Left kidney (tissue), 2 donors: ENCODE measurements around the gene SLC8A2. TPM values are rescaled to one million over a fixed set of nuclear protein-coding genes. Genes with fewer than 3 reads are reported as not detected.

Source experiments
- DNase-seq: peaks from one replicate; pipeline ENCODE4 v3.0.0-alpha.2; 2013
- polyA plus RNA-seq: library from polyadenylated mRNA; unstranded; fragments of 120-200 nt; gene quantifications from one replicate; pipeline ENCODE4 v1.2.1, GENCODE V29; 2013; ENCODE audit not compliant: insufficient read length

SLC8A2 gene
- polyA plus RNA-seq, 1 donor, result 0.13 TPM

DNA sequence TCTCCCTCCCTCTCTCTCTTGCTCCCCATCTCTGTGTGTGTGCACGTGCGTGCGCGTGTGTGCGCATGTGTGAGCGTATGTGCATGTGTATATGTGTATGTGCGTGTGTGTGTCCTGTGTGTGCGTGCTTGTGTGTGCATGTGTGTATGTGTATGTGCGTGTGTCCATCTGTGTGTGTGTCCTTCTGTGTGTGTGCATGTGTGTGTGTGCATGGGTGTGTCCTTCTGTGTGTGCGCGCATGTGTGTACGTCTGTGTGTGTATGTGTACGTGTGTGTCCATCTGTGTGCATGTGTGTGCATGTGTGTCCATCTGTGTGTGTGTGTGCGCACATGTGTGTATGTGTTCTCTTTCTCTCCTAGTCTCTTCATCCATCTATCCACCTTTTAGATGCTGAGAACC, 12.2 kb downstream of the SLC8A2 start:
- no peak for DNase-seq

GRCh38 chr19:47458672-47459071, 13.0 kb downstream of the SLC8A2 start:
- no peak for DNase-seq

- DNase-seq, result no peak
These were observed 14.8 kb downstream of the SLC8A2 start for GRCh38 chr19:47456721-47457474.

- no peak for DNase-seq
These were observed 21.2 kb downstream of the SLC8A2 start for GRCh38 chr19:47450478-47450877.

- no peak for DNase-seq
These were observed 23.3 kb downstream of the SLC8A2 start for GRCh38 chr19:47448360-47448727.

GRCh38 chr19:47447470-47448359, 24.0 kb downstream of the SLC8A2 start:
- DNase-seq, result no peak

GRCh38 chr19:47446534-47447469, 24.9 kb downstream of the SLC8A2 start:
- no peak for DNase-seq

- peak; percentile 70 for DNase-seq
These were observed 25.7 kb downstream of the SLC8A2 start for GRCh38 chr19:47445937-47446402.

- DNase-seq, result no peak
These were observed 26.2 kb downstream of the SLC8A2 start for GRCh38 chr19:47445527-47445926.

GRCh38 chr19:47444388-47444821, 27.3 kb downstream of the SLC8A2 start:
- DNase-seq, result no peak

DNA sequence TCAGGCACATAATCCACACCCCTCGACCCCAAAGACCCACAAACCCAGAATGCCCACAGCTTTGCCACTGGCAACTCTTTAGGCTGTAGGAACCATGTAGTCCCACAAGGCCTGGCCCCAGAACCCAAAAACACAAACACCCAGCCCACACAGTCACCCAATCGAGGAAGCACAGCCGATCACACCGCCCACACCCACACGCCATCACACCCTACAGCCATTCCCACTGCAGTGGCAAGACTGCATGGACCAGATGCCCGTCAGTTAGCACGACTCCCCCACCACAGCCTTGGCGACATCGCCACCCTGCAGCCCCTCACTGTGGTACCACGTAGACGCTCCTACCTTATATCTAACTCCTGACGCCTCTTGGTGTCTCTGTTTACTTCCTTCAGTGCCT, 28.4 kb downstream of the SLC8A2 start:
- DNase-seq, result no peak

DNA sequence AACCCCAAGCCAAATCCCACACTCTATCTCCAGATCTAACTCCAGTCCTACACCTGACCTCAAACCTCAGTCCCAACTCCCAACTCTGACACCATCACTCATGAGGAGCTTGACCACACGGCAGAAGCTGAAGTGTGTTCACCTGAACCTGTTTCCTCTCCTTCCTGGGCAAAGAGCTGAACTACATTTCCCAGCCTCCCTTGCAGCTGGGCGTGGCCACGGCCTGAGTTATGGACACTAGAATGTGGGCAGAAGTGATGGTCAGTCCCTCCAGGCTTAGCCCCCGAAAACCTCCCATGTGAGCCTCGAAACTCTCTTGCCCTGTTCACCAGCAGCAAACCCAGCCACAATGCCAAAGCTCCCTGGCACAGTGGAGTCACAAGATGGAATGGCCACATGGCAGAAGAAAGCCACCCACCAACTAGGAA, 32.9 kb downstream of the SLC8A2 start:
- no peak for DNase-seq

DNA sequence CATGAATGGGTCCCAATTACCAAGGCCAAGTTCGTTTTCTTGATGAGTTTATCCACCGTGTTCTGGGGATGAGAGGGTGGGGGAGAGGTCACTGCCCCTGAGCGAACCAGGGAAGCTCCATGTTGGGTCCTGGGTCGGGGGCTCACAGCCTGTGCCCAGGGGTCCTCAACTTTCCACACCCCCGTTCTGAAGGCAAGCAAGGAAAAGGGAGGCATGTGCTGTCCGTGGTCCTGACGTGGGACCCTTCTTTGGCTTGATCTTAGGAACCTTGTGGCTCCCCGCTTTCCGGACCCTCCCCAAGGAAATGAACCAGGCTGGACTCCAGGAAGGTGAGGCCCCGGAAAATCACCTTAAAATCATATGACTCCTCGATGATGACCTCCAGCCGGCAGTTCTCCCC, 34.2 kb downstream of the SLC8A2 start:
- no peak for DNase-seq

DNA sequence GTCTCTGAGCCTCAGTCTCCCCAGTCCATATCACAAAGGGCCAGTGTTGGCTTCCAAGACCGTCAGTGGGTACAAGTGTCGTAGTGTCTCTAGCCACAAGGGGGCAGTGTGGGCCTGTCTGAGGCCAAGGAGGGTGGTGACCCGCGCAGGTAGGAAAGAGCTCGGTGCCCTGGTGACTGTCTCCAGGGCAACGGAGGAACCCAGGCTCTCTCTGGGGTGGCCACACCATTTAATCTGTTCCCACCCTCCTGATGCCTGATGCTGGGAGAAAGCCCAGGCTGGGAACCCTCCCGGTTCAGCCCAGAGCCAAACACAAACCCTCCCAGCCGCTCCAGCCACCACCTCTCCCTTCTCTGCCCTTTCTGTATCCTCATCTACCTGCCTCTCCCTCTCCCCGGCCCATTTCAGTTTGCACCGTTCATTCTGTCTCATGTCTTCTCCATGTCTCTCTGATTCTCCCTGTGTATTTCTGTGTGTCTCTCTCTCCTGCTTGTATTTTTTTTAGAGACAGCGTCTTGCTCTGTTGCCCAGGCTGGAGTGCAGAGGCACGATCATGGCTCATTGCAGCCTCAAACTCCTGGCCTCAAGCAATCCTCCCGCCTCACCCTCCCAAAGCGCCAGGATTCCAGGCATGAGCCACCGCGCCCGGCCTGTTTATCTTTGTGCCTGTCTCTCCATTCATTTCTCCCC, 34.8 kb downstream of the SLC8A2 start:
- peak; percentile 67 for DNase-seq

GRCh38 chr19:47435883-47436417, 35.7 kb downstream of the SLC8A2 start:
- no peak for DNase-seq

DNA sequence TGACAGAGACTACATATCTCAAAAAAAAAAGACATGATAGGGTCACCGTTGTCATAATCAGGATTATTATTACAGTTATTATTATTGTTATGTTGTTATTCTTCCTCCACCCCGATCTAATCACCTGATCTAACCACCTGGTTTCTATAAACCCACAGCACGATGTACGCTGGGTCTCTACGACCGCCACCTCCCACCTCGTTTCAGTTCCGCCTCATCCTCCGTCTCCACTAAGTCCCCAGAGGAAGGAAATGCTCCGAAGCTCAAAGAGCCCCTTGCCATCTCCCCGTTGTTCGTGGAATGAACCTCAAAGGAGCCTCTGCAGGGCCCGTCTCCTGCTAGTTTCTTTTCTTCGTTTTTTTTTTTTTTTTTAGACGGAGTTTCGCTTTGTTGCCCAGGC, 36.5 kb downstream of the SLC8A2 start:
- no peak for DNase-seq

- no peak for DNase-seq
These were observed 37.6 kb downstream of the SLC8A2 start for GRCh38 chr19:47434088-47434487.

DNA sequence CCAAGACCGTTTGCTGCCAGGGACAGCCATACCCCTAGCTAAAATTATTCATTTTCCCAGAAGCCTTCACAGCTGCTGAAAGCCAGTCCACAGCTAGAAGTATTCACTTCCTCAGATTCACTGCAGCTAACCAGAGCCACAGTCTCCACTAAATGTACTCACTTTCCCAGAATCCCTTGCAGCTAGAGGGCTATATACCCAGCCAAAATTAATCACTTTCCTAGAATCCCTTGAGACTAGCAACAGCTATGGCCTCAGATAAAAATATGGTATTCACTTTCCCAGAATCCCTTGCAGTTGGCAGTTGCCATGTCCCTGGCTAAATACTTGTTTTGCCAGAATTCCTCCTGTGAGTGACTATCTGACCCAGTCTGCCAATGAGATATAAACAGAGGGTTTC, 38.6 kb downstream of the SLC8A2 start:
- no peak for DNase-seq

GRCh38 chr19:47432499-47432898, 39.2 kb downstream of the SLC8A2 start:
- no peak for DNase-seq

DNA sequence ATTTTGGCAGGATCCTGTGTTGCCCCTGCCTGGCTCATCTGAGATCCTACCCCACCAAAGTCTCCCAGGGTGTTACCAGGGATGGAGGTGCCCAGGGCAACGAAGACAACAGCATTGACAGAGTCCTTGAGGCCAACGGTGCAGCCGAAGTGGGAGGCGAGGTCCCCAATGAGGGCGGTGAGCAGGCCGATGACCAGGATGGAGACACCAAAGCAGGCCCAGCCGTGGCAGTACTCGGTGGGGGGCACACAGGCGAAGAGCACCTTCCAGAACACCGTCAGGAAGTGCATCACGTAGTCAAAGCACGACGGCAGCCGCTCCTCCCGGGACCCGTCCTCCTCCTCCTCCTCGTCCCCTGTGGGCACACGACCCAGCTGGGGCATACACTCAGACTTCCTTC, 39.6 kb downstream of the SLC8A2 start:
- no peak for DNase-seq
